ENCODE measurements around the gene AZI2.

AZI2 gene

GRCh38 chr3:28300345-28300962, 48.2 kb downstream of the AZI2 start:
- no peak for DNase-seq (ENCODE audit: low read depth in 3 of 3)

GRCh38 chr3:28299705-28300104, 48.9 kb downstream of the AZI2 start:
- DNase-seq (ENCODE audit: low read depth in 3 of 3), result no peak

- no peak for DNase-seq (ENCODE audit: low read depth in 3 of 3)
Measured at GRCh38 chr3:28295898-28296490, 52.6 kb downstream of the AZI2 start.

GRCh38 chr3:28294667-28295413, 53.8 kb downstream of the AZI2 start:
- no peak for DNase-seq (ENCODE audit: low read depth in 3 of 3)

- no peak for DNase-seq (ENCODE audit: low read depth in 3 of 3)
Measured at GRCh38 chr3:28292622-28293021, 56.0 kb downstream of the AZI2 start.

- no peak for DNase-seq (ENCODE audit: low read depth in 3 of 3)
Measured at GRCh38 chr3:28291577-28291976, 57.0 kb downstream of the AZI2 start.

- no peak for DNase-seq (ENCODE audit: low read depth in 3 of 3)
Measured at GRCh38 chr3:28290863-28291300, 57.7 kb downstream of the AZI2 start.

GRCh38 chr3:28287046-28287445, 61.6 kb downstream of the AZI2 start:
- DNase-seq (ENCODE audit: low read depth in 3 of 3), result no peak

GRCh38 chr3:28286595-28286994, 62.0 kb downstream of the AZI2 start:
- DNase-seq (ENCODE audit: low read depth in 3 of 3), result no peak

GRCh38 chr3:28280781-28281180, 67.8 kb downstream of the AZI2 start:
- DNase-seq (ENCODE audit: low read depth in 3 of 3), result no peak

- DNase-seq (ENCODE audit: low read depth in 3 of 3), result no peak
Measured at GRCh38 chr3:28279770-28280169, 68.9 kb downstream of the AZI2 start.

GRCh38 chr3:28278918-28279317, 69.7 kb downstream of the AZI2 start:
- DNase-seq (ENCODE audit: low read depth in 3 of 3), result no peak

GRCh38 chr3:28273837-28274236, 74.8 kb downstream of the AZI2 start:
- no peak for DNase-seq (ENCODE audit: low read depth in 3 of 3)
